Activated CD8-positive, alpha-beta T cell treated with anti-CD3 and anti-CD28 coated beads for 36 hours (primary cell): ENCODE results near the gene PRRC2A. TPM values are rescaled to one million over a fixed set of nuclear protein-coding genes. Genes with fewer than 3 reads are reported as not detected.

Experiments used
- ATAC-seq: fragments of 200-7000 bp; cut with Tn5 transposase; one replicate; pipeline ENCODE4 v1.10.0; 2021; ENCODE audit warnings: mild to moderate bottlenecking, moderate library complexity
- CTCF ChIA-PET: fragments of 350-600 bp; sonication (Branson Sonifier 250); formaldehyde crosslinking; loops from one replicate; lab custom pipeline; 2021; ENCODE audit warnings: antibody characterized with exemption; lab: Charles Lee
- POLR2A ChIA-PET: fragments of 350-600 bp; sonication (Branson Sonifier 250); formaldehyde crosslinking; loops from one replicate; lab custom pipeline; 2021; ENCODE audit warnings: antibody characterized with exemption; lab: Charles Lee
- DNase-seq: peaks from one replicate; pipeline ENCODE4 v3.0.0-alpha.2; 2020
- H3K27ac Mint-ChIP-seq: one replicate; pipeline ENCODE4 v1.8.0; 2021; ENCODE audit warnings: mild to moderate bottlenecking, mixed read lengths
- H3K27me3 Mint-ChIP-seq: one replicate; pipeline ENCODE4 v1.8.0; 2021; ENCODE audit warnings: mixed read lengths
- H3K36me3 Mint-ChIP-seq: one replicate; pipeline ENCODE4 v1.8.0; 2021; ENCODE audit warnings: low read depth, mixed read lengths
- H3K4me1 Mint-ChIP-seq: one replicate; pipeline ENCODE4 v1.8.0; 2021; ENCODE audit warnings: low read depth, mixed read lengths
- H3K4me3 Mint-ChIP-seq: one replicate; pipeline ENCODE4 v1.8.0; 2021; ENCODE audit warnings: mild to moderate bottlenecking, moderate library complexity, mixed read lengths
- H3K9me3 Mint-ChIP-seq: one replicate; pipeline ENCODE4 v1.8.0; 2021; ENCODE audit warnings: mixed read lengths
- intact Hi-C: fragments of 100-400 bp; cut with micrococcal nuclease; formaldehyde crosslinking; loops from one replicate; pipeline ENCODE4 v1.10.0; 2022
- total RNA-seq, 2 experiments: library from RNA; stranded (reverse); gene quantifications; one replicate each; pipeline ENCODE4 v1.2.3, GENCODE V29; 2021
- TF ChIP-seq, protein P1 (sequence below): fragments of 200-600 bp; IDR thresholded peaks from one replicate; pipeline ENCODE4 v1.8.0; 2022; ENCODE audit warnings: antibody characterized with exemption, mild to moderate bottlenecking

The PRRC2A gene
- total RNA-seq, 2 experiments from 2014 or later = 257 to 262 TPM

DNA sequence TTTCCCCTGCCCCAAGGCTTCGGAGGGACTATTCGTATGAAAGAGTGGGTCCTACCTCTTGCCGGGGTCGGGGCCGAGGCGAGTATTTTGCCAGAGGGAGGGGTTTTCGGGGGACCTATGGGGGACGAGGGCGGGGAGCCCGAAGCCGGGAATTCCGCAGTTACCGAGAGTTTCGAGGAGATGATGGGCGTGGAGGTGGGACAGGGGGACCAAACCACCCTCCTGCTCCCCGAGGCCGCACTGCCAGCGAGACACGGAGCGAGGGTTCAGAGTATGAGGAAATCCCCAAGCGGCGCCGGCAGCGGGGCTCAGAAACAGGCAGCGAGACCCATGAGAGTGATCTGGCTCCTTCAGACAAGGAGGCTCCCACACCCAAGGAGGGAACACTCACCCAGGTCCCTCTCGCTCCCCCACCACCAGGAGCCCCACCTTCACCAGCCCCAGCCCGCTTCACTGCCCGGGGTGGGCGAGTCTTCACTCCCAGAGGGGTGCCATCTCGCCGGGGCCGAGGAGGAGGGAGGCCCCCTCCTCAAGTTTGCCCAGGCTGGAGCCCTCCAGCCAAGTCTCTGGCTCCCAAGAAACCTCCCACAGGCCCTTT, 11.3 kb downstream of the PRRC2A start:
- Mint-ChIP-seq H3K4me1 (no peaks in the 10 kb centered on the region), H3K27me3 (no peaks in the 10 kb centered on the region), H3K4me3 (no peak overlapping the region), H3K27ac (no peak overlapping the region), H3K9me3 (no peaks in the 10 kb centered on the region), H3K36me3 (peaks cover 63% of the 10 kb centered on the region)
- ATAC-seq (no peak), DNase-seq (no peak)
- intact Hi-C loops = no loop called here
- POLR2A ChIA-PET = interaction anchor here (11.4 kb wide), 1 partner anchor 8 kb away, joined by 235 read pairs; no protein-coding TSS in a partner anchor
- TF ChIP-seq, protein P1, sequence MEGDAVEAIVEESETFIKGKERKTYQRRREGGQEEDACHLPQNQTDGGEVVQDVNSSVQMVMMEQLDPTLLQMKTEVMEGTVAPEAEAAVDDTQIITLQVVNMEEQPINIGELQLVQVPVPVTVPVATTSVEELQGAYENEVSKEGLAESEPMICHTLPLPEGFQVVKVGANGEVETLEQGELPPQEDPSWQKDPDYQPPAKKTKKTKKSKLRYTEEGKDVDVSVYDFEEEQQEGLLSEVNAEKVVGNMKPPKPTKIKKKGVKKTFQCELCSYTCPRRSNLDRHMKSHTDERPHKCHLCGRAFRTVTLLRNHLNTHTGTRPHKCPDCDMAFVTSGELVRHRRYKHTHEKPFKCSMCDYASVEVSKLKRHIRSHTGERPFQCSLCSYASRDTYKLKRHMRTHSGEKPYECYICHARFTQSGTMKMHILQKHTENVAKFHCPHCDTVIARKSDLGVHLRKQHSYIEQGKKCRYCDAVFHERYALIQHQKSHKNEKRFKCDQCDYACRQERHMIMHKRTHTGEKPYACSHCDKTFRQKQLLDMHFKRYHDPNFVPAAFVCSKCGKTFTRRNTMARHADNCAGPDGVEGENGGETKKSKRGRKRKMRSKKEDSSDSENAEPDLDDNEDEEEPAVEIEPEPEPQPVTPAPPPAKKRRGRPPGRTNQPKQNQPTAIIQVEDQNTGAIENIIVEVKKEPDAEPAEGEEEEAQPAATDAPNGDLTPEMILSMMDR = no peak
- CTCF ChIA-PET = no interaction called here

DNA sequence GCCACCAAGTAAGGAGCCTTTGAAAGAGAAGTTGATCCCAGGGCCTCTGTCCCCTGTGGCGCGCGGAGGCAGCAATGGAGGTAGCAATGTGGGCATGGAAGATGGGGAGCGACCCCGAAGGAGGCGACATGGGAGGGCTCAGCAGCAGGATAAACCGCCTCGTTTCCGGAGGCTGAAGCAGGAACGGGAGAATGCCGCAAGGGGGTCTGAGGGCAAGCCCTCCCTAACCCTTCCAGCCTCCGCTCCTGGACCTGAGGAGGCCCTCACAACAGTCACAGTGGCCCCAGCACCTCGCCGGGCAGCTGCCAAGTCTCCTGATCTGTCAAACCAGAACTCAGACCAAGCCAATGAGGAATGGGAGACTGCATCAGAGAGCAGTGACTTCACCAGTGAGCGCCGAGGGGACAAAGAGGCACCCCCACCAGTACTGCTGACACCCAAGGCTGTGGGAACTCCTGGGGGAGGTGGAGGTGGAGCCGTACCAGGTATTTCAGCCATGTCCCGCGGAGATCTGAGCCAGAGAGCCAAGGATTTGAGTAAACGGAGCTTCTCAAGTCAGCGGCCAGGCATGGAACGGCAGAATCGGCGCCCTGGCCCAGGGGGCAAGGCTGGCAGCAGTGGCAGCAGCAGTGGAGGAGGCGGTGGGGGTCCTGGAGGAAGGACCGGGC, 11.9 kb downstream of the PRRC2A start:
- H3K9me3 Mint-ChIP-seq = no peaks in the 10 kb centered on the region
- peak overlapping the region; percentile 27 for H3K27ac Mint-ChIP-seq
- H3K4me1 Mint-ChIP-seq = no peaks in the 10 kb centered on the region
- TF ChIP-seq, protein P1 = no peak
- H3K36me3 Mint-ChIP-seq = peaks cover 60% of the 10 kb centered on the region
- DNase-seq (no peak), ATAC-seq (no peak)
- POLR2A ChIA-PET = interaction anchor here (0.9 to 16.2 kb wide), 8 partner anchors 6 to 338 kb away, joined by 3 to 235 read pairs (median 14); partner anchors contain the start of genes BAG6 and CSNK2B
- CTCF ChIA-PET = no interaction called here
- H3K4me3 Mint-ChIP-seq = no peak overlapping the region
- no peaks in the 10 kb centered on the region for H3K27me3 Mint-ChIP-seq
- intact Hi-C loops = no loop called here

DNA sequence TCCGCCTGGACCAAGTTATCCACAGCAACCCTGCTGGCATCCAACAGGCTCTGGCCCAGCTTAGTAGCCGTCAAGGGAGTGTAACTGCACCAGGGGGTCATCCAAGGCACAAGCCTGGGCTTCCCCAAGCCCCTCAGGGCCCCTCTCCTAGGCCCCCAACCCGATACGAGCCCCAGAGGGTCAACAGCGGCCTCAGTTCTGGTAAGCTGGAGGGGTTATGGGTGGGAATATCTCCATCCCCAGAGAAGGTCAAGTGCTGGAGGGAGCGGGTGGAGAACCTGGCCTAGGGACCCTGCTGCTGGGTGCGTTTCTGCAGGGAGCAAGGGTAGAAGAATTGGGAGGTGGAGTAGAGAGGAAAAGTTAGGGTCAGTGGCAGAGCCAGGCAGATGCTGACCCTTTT, 12.9 kb downstream of the PRRC2A start:
- POLR2A ChIA-PET = interaction anchor here (0.9 to 16.2 kb wide), 8 partner anchors 7 to 337 kb away, joined by 3 to 235 read pairs (median 4); partner anchors contain the start of genes BAG6 and CSNK2B
- Mint-ChIP-seq H3K36me3 (peaks cover 53% of the 10 kb centered on the region), H3K4me3 (no peak overlapping the region), H3K27ac (no peak overlapping the region), H3K9me3 (no peaks in the 10 kb centered on the region), H3K4me1 (no peaks in the 10 kb centered on the region), H3K27me3 (no peaks in the 10 kb centered on the region)
- TF ChIP-seq, protein P1 = no peak
- CTCF ChIA-PET = interaction anchor here (1.4 to 1.6 kb wide), 2 partner anchors 9 to 11 kb away, joined by 5 read pairs; no protein-coding TSS in a partner anchor
- DNase-seq (no peak), ATAC-seq (no peak)
- intact Hi-C loops = no loop called here

DNA sequence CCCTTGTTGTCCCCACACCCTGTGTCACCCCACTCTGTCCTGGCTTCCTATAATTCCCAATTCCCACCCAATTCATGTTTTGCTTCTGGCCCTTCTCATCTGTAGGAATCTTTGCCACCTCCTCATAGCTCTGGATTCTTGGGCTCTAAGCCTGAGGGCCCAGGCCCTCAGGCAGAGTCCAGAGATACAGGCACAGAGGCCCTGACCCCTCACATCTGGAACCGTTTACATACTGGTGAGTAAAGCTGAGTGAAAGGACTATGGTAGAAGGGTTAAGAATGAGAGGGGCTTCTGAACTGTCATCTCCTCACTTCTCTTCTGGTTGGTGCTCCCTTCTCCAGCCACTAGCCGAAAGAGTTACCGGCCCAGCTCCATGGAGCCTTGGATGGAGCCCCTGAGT, 13.6 kb downstream of the PRRC2A start:
- TF ChIP-seq, protein P1 = no peak
- peaks cover 51% of the 10 kb centered on the region for H3K36me3 Mint-ChIP-seq
- peak overlapping the region; percentile 73 for H3K27ac Mint-ChIP-seq
- no peak overlapping the region for H3K4me3 Mint-ChIP-seq
- ATAC-seq = no peak
- DNase-seq = no peak
- H3K9me3 Mint-ChIP-seq = no peaks in the 10 kb centered on the region
- H3K27me3 Mint-ChIP-seq = no peaks in the 10 kb centered on the region
- no peaks in the 10 kb centered on the region for H3K4me1 Mint-ChIP-seq
- intact Hi-C loops = no loop called here
- CTCF ChIA-PET = interaction anchor here (0.7 to 1.6 kb wide), 3 partner anchors 9 to 17 kb away, joined by 3 to 5 read pairs (median 5); no protein-coding TSS in a partner anchor
- POLR2A ChIA-PET = interaction anchor here (1.1 to 16.2 kb wide), 5 partner anchors 8 to 93 kb away, joined by 3 to 235 read pairs (median 24); partner anchors contain the start of genes BAG6 and DDX39B
